ENCODE results near the gene FHL2. TPM values are rescaled to one million over a fixed set of nuclear protein-coding genes. Genes with fewer than 3 reads are reported as not detected.

FHL2 gene
- total RNA-seq, 2 experiments from 2014 or later, result 3.0 to 3.1 TPM

- Mint-ChIP-seq H3K9me3 (no peaks in the 10 kb centered on the region), H3K4me3 (no peak overlapping the region), H3K4me1 (no peaks in the 10 kb centered on the region), H3K27me3 (peaks cover 34% of the 10 kb centered on the region), H3K36me3 (ENCODE audit: low read depth) (no peaks in the 10 kb centered on the region), H3K27ac (no peak overlapping the region)
- ChIA-PET POLR2A (no interaction called here), CTCF (no interaction called here)
- no peak for DNase-seq
Measured at GRCh38 chr2:105412584-105412983, 13.7 kb upstream of the FHL2 start.

GRCh38 chr2:105411720-105412407 lies 13.0 kb upstream of the FHL2 start:
- H3K4me1 Mint-ChIP-seq, result no peaks in the 10 kb centered on the region
- H3K9me3 Mint-ChIP-seq, result no peaks in the 10 kb centered on the region
- CTCF ChIA-PET, result no interaction called here
- no peaks in the 10 kb centered on the region for H3K36me3 Mint-ChIP-seq (ENCODE audit: low read depth)
- peaks cover 33% of the 10 kb centered on the region for H3K27me3 Mint-ChIP-seq
- no peak overlapping the region for H3K27ac Mint-ChIP-seq
- POLR2A ChIA-PET, result no interaction called here
- no peak for DNase-seq
- no peak overlapping the region for H3K4me3 Mint-ChIP-seq

GRCh38 chr2:105410554-105410953 lies 11.7 kb upstream of the FHL2 start:
- H3K4me1 Mint-ChIP-seq, result no peaks in the 10 kb centered on the region
- no peak for DNase-seq
- no peak overlapping the region for H3K27ac Mint-ChIP-seq
- H3K36me3 Mint-ChIP-seq (ENCODE audit: low read depth), result no peaks in the 10 kb centered on the region
- no peaks in the 10 kb centered on the region for H3K9me3 Mint-ChIP-seq
- no peak overlapping the region for H3K4me3 Mint-ChIP-seq
- CTCF ChIA-PET, result interaction anchor here (2.4 kb wide), 1 partner anchor 12 kb away, joined by 7 read pairs; the partner anchor contains the start of gene FHL2
- peaks cover 32% of the 10 kb centered on the region for H3K27me3 Mint-ChIP-seq
- POLR2A ChIA-PET, result no interaction called here

- POLR2A ChIA-PET, result no interaction called here
- Mint-ChIP-seq H3K4me1 (no peaks in the 10 kb centered on the region), H3K36me3 (ENCODE audit: low read depth) (no peaks in the 10 kb centered on the region), H3K4me3 (no peak overlapping the region), H3K27me3 (peaks cover 35% of the 10 kb centered on the region), H3K27ac (no peak overlapping the region), H3K9me3 (no peaks in the 10 kb centered on the region)
- no peak for DNase-seq
- CTCF ChIA-PET, result interaction anchor here (2.4 kb wide), 1 partner anchor 11 kb away, joined by 7 read pairs; the partner anchor contains the start of gene FHL2
Measured at GRCh38 chr2:105409717-105410116, 10.9 kb upstream of the FHL2 start.

GRCh38 chr2:105407946-105408743 lies 9.3 kb upstream of the FHL2 start:
- Mint-ChIP-seq H3K27ac (no peak overlapping the region), H3K4me3 (no peak overlapping the region), H3K27me3 (peaks cover 36% of the 10 kb centered on the region), H3K4me1 (no peaks in the 10 kb centered on the region), H3K36me3 (ENCODE audit: low read depth) (no peaks in the 10 kb centered on the region), H3K9me3 (no peaks in the 10 kb centered on the region)
- ChIA-PET CTCF (interaction anchor here (2.4 kb wide), 1 partner anchor 9 kb away, joined by 7 read pairs; the partner anchor contains the start of gene FHL2), POLR2A (interaction anchor here (0.7 kb wide), 1 partner anchor 8 kb away, joined by 3 read pairs; no protein-coding TSS in a partner anchor)
- no peak for DNase-seq

GRCh38 chr2:105406221-105406620 lies 7.4 kb upstream of the FHL2 start:
- Mint-ChIP-seq H3K4me1 (no peaks in the 10 kb centered on the region), H3K4me3 (no peak overlapping the region), H3K27me3 (peaks cover 21% of the 10 kb centered on the region), H3K36me3 (ENCODE audit: low read depth) (no peaks in the 10 kb centered on the region), H3K27ac (no peak overlapping the region), H3K9me3 (no peaks in the 10 kb centered on the region)
- ChIA-PET POLR2A (no interaction called here), CTCF (no interaction called here)
- no peak for DNase-seq

- H3K27ac Mint-ChIP-seq, result no peak overlapping the region
- ChIA-PET CTCF (no interaction called here), POLR2A (no interaction called here)
- H3K36me3 Mint-ChIP-seq (ENCODE audit: low read depth), result no peaks in the 10 kb centered on the region
- H3K4me3 Mint-ChIP-seq, result no peak overlapping the region
- H3K4me1 Mint-ChIP-seq, result no peaks in the 10 kb centered on the region
- H3K9me3 Mint-ChIP-seq, result no peaks in the 10 kb centered on the region
- no peak for DNase-seq
- H3K27me3 Mint-ChIP-seq, result peaks cover 20% of the 10 kb centered on the region
Measured at GRCh38 chr2:105405291-105405690, 6.4 kb upstream of the FHL2 start.

DNA sequence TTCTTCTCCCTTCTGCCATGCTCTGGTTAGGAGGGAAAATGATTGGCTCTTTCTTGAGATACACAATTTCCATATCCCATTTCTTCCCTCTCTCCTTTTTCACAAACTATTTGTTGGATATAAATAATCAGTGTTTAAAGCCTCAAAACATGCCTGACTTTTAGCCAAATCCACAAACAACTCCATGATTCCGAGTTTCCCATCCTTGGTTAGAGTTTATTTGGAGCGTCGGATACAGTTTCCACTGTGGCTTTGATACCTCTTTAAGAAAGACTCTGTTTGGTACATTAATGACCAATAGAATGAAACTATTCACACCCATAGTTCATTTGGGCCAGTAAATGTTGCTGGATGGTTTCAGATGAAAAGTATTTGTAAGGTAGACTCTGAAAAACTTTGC lies 5.9 kb upstream of the FHL2 start:
- Mint-ChIP-seq H3K4me3 (no peak overlapping the region), H3K36me3 (ENCODE audit: low read depth) (no peaks in the 10 kb centered on the region), H3K27ac (no peak overlapping the region), H3K9me3 (no peaks in the 10 kb centered on the region), H3K27me3 (peaks cover 26% of the 10 kb centered on the region), H3K4me1 (peaks cover 2% of the 10 kb centered on the region)
- no peak for DNase-seq
- POLR2A ChIA-PET, result interaction anchor here (1.1 kb wide), 1 partner anchor 35 kb away, joined by 3 read pairs; no protein-coding TSS in a partner anchor
- CTCF ChIA-PET, result no interaction called here

DNA sequence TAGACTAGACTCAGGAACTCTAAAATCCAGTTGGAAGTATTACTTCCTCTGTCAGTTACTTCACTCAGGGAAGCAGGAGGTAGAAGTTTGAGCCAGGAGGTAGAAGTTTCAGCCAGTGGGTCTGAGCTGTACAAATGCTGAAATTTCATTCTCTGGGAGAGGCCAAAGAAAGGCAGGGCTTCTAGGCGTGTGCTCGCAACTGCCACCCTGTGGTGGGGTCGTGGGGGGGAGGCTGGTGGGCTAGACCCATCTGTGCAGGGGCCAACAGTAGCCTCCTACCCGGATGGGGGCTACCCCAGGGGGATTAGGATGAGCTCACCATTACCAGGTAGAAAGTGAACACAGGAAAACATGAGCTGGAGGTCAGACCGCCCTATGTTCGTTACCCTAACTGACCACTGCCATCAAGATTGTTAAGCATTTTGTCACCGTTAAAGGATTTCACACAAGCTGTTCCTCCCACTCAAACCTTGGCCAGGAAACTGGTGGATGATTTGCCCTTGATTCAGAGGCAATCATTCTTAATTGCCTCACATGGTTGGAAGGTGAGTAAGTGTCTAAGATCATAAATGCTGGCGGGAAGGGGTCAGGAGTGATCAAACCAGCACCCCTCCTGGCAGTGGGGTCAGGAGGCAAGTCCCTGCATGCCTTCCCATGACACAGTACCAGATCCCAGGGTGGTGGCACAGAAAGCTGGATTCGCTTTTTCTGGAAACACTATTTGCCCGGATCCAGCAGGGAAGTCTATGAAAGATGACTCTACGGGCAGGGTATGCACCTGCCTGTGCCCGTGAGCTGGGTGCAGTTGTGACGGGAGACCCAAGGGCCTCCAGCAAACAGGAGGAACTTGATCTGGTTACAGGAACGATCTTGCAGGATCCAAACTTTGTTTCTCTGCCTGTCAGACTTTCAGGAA lies 5.2 kb upstream of the FHL2 start:
- Mint-ChIP-seq H3K27me3 (peaks cover 32% of the 10 kb centered on the region), H3K4me3 (no peak overlapping the region), H3K4me1 (peaks cover 2% of the 10 kb centered on the region), H3K27ac (no peak overlapping the region), H3K9me3 (no peaks in the 10 kb centered on the region), H3K36me3 (ENCODE audit: low read depth) (no peaks in the 10 kb centered on the region)
- POLR2A ChIA-PET, result interaction anchor here (1.1 kb wide), 1 partner anchor 35 kb away, joined by 3 read pairs; no protein-coding TSS in a partner anchor
- DNase-seq, result no peak
- CTCF ChIA-PET, result no interaction called here

- peaks cover 34% of the 10 kb centered on the region for H3K27me3 Mint-ChIP-seq
- CTCF ChIA-PET, result no interaction called here
- no peak overlapping the region for H3K27ac Mint-ChIP-seq
- H3K4me3 Mint-ChIP-seq, result no peak overlapping the region
- no peaks in the 10 kb centered on the region for H3K36me3 Mint-ChIP-seq (ENCODE audit: low read depth)
- peaks cover 3% of the 10 kb centered on the region for H3K4me1 Mint-ChIP-seq
- no peak for DNase-seq
- H3K9me3 Mint-ChIP-seq, result no peaks in the 10 kb centered on the region
- POLR2A ChIA-PET, result no interaction called here
Measured at GRCh38 chr2:105403241-105403782, 4.5 kb upstream of the FHL2 start.

GRCh38 chr2:105402809-105403208 lies 4.0 kb upstream of the FHL2 start:
- H3K4me1 Mint-ChIP-seq, result peaks cover 6% of the 10 kb centered on the region
- peaks cover 39% of the 10 kb centered on the region for H3K27me3 Mint-ChIP-seq
- no peak overlapping the region for H3K4me3 Mint-ChIP-seq
- CTCF ChIA-PET, result no interaction called here
- H3K27ac Mint-ChIP-seq, result no peak overlapping the region
- DNase-seq, result no peak
- POLR2A ChIA-PET, result no interaction called here
- no peaks in the 10 kb centered on the region for H3K9me3 Mint-ChIP-seq
- no peaks in the 10 kb centered on the region for H3K36me3 Mint-ChIP-seq (ENCODE audit: low read depth)

GRCh38 chr2:105401867-105402266 lies 3.0 kb upstream of the FHL2 start:
- DNase-seq, result no peak
- CTCF ChIA-PET, result no interaction called here
- H3K27me3 Mint-ChIP-seq, result peaks cover 46% of the 10 kb centered on the region

More at GRCh38 chr2:105401867-105402266, 3.0 kb upstream of the FHL2 start:
- Mint-ChIP-seq H3K4me3 (no peak overlapping the region), H3K36me3 (ENCODE audit: low read depth) (no peaks in the 10 kb centered on the region), H3K4me1 (peaks cover 6% of the 10 kb centered on the region), H3K27ac (no peak overlapping the region), H3K9me3 (no peaks in the 10 kb centered on the region)
- POLR2A ChIA-PET, result no interaction called here
